HTR-8/SVneo (cell line): ENCODE data around the gene PPTC7.
"Not testable (repeated sequence)": the region's sequence is repeated elsewhere in the genome, so short reads cannot be mapped to it uniquely, and the experiment has no call there.

ENCODE experiments used
- DNase-seq: peaks from one replicate; pipeline ENCODE4 v3.0.0; 2011; ENCODE audit warnings: low spot score, mixed read lengths; ENCODE audit not compliant: insufficient read length
- FAIRE-seq: peaks from 2 replicates; lab custom pipeline; 2011; peaks lifted over from hg19 to GRCh38; lab: Jason Lieb, UNC

PPTC7 gene

DNA sequence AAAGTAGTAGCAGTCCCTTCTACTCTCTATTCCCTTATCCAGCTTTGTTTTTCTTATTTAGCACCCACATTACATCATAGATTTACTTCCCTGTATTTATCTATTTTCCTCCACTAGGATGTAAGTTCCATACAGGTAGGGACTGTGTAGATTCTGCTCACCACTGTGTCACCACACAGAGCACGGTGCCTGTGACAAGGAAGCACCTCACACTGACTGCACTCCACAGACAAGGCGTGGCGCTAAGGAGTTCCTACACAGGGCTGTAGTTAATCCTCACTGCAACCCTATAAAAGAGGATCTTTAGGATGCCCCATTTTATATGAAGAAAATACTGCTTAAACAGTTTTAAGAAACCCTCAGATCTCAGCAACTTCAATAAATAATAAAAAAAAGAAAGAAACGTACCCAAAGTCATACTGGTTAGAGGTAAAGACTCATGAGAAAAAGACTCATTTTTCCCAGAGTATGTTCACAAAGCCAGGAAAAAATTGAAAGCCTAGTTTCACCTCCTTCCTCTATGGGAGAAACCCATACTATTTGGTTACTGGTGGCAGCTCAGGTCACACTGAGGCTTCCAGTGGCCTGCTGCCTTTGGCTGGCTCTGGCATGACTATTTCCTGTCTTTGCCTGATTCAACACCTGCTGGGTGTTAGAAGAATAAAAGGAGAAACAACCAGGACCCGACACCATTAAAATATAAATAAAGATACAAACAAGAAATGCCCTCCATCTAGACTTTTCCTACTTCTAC lies 44.1 kb downstream of the PPTC7 start:
- no peak for FAIRE-seq
- DNase-seq, result no peak

DNA sequence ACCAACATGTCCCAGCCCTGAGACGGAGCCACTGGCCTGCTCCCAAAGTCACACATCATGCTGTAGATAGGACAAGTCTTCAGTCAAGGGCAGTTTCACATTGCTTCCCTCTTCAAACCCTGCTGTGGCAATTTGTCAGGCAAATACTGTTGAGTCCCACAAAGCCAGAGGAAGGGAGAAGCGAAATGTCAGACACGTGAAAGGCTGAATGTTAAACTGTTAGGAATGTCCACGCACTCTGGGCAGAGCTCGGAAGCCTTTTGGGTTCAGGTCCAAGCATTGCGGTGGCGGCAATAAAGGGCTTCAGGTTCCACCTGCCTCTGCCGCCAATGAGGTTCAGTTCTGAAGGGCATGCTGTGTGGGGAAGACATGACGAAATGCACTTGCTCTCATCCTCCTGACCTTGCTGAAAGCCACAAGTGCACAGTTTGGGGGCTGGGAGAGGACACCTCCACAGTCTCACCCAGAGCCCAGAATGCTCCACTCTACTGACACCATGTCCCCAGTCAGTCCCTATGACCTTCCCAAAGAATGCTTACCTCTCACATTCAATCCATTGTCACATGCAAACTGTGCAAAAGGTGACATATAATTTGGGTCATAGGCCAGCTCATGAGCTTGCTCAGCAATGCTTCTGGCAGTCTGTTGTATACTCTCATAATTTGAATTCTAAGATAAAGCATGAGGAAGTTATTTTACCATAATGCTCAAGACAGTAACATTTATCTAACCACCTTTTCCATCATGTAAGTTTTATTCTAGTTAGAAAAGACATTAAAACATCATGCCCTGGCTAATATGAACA lies 45.3 kb downstream of the PPTC7 start:
- DNase-seq (no peak), FAIRE-seq (no peak)

DNA sequence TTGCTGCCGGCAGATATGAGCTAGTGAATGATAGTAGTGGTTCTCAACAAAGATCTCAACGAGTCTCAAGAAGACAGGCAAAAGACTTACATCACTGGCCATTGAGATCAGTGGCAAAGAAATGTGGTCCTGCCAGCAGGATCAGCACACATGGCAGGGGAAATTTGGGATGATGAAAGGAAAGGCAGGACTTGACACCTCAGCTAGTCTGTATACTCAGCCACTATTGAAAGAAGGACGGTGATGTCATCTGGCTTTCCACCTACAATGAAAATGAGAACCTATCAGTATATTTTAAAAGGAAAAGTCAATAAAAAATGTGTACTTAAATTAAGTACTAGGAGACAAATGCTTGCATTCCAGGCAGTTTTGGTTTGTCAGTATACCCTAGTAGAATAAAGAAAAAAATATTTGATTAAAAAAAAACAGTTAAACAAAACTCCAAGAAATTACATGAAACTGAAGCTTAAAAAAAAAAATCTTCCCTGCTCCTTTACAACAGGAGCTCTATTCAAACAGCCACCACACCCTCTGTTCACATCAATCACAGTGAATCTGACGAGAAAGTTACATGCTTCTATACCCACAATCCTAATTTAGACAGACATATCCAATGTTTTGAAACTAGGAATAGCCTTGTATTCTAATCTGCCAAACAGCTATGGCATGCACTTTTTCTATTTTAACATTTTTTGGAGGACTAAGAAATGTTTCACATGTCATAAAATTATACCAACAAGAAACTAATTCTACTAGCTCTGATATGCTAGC lies 46.1 kb downstream of the PPTC7 start:
- no peak for FAIRE-seq

DNA sequence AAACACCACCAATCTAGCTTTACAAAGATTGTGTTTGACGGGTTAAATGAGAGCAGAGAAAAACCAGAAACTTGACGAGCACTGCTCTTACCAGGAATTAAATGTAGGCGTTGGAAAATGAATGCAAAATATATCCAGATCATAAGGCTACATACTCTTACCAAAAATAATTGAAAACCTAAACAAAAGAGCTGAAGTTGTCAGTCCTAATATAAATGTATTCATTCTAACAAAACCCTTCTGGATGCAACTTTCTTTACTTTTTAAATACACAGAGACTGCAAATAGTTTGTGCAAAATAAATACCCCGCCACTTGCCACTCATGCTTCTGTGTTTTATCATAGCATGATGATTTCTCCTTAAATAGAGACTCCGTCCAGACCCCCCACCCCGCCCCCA lies 48.3 kb downstream of the PPTC7 start:
- FAIRE-seq (no peak), DNase-seq (no peak)

More for the DNA sequence above, 46.1 kb downstream of the PPTC7 start:
- DNase-seq, result no peak

DNA sequence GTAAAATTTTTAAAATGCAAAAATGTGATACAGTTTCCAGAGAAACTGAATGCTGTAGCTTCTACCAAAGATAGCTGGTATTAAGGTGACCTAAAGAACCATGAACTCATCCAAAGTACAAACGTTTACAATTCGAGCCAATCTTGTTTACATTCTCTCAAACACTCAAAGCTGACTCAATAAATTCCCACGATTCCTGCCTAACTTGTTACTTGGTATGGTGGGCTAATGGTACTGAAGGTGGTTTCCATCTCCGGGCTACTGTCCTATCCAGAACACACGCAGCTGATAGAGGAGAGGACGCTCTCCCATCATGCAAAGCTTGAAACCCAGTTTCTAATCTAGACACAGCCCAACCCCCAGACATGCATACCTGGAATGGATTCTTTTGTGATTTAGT lies 49.5 kb downstream of the PPTC7 start:
- FAIRE-seq, result no peak
- no peak for DNase-seq

DNA sequence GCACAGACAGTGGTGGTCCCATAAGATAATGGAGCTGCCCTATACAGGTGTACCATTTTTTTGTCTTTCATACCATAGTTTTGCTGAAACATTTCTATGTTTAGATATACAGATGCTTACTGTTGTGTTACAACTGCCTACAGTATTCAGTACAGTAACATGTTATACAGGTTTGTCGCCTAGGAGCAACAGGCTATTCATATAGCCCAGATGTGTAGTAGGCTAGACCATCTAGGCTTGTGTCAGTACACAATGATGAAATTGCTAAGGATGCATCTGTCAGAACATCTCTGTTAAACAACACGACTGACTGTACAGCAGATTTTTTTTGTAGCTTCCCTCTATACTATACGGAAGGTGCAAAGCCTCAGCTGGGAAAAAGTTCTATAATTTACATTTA lies 50.5 kb downstream of the PPTC7 start:
- DNase-seq (no peak), FAIRE-seq (no peak)

DNA sequence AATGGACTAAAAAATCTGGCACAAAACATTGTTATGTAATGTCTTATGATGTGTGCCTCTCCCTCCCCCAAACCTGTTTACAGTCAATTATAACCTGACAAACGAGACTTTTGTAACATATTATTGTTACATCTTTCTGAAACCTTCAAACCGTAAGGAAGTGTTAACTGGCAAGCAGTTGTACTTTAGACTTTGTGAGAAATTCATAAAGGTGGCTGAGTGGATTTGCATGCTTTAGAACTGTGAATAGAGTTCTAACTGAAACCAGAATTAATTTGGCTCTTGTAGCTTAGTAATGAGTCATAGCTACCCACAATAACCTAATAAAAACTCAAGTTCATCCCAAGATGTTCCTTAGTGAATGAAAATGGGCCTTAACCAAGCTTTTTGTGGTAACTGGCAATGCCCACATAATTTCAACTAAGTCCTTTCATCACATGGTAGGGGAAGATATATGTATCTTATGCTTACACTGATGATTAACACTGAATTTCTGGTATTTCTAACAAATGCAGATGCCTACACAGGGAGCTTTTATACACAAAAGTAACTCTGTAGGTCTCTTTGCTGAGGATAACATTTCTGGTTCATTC lies 51.3 kb downstream of the PPTC7 start:
- no peak for FAIRE-seq
- no peak for DNase-seq

DNA sequence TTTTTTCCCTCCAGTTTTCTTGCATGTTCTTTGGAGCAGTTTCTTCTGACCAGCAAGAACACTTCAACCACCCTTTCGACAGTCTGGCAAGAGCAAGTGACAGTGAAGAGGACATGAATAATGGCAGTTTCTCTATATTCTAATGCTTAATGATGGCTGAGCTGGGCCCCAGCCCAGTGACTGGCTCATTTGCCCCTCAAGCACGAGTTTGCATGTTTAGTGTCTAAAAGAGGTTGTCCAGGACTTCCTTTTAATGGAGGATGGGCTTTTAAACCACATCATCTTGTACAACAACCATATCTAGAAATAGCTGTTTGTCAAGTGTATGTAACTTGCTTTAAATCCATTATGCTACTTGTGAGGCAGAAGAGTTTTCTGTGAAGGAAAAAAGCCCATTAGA lies 52.6 kb downstream of the PPTC7 start:
- DNase-seq, result no peak

DNA sequence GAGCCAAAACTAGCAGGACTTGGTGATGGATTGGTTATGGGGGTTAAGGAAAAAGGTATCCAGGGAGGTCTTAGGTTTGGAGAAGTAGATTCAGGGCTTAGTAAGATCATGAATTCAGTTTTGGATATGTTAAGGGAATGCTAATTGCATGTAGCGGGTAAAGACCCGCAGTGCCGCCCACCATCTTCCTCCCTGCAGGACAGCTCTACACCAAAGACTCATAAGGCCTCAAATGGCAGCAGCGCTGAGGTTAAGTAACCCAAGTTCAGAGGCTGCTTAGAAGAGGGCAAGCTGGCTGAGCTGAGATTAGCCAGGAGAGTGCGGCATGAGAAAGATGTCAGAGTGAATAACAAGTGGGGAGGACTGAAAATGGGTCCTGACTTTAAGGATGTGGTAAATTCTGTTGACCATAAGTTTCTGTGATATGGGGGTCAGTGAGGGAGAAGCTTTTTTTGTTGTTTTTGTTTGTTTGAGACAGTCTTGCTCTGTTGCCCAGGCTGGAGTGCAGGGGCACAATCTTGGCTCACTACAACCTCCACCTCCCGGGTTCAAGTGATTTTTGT lies 54.8 kb downstream of the PPTC7 start:
- FAIRE-seq, result no peak

More for the DNA sequence above, 52.6 kb downstream of the PPTC7 start:
- no peak for FAIRE-seq

DNA sequence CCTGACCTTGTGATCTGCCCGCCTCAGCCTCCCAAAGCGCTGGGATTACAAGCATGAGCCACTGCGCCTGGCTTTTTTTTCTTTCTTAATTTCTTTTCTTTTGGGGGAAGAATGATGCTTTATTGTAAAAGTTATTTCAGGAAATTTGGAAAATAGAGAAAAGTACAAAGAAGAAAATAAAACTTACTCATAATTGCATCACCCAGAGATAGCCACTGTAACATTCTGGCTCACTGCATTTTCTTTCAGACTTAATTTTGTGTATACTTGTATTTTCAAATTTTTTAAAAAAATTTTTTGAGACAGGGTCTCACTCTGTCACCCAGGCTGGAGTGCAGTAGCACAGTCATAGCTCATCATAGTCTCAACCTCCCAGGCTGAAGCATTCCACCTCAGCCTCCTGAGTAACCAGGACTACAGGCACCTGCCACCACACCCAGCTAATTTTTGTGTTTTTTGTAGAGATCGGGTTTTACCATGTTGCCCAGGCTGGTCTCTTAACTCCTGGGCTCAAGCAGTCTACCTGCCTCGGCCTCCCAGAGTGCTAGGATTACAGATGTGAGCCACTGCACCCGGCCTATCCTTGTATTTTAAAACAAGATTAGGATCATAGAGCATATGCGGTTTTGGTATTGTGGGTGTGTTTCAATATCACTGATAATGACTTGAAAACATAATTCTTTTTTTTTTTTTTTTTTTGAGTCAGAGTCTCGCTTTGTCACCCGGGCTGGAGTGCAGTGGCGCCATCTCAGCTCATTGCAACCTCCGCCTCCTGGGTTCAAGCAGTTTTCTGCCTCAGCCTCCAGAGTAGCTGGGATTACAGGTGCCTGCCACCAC lies 62.0 kb downstream of the PPTC7 start:
- not testable (repeated sequence) for DNase-seq, FAIRE-seq

More for the DNA sequence above, 54.8 kb downstream of the PPTC7 start:
- no peak for DNase-seq

DNA sequence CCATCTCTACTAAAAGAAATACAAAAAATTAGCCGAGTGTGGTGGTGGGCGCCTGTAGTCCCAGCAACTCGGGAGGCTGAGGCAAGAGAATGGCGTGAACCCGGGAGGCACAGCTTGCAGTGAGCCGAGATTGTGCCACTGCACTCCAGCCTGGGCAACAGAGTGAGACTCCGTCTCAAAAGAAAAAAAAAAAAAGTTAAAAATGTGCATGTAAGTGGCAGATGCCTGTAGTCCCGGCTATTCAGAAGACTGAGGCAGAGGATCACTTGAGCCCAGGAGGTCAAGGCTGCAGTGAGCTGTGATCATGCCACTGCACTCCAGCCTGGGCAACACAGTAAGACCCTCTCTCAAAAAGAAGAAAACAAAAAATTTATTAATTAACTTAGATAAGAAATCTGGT lies 65.1 kb downstream of the PPTC7 start:
- not testable (repeated sequence) for FAIRE-seq, DNase-seq

DNA sequence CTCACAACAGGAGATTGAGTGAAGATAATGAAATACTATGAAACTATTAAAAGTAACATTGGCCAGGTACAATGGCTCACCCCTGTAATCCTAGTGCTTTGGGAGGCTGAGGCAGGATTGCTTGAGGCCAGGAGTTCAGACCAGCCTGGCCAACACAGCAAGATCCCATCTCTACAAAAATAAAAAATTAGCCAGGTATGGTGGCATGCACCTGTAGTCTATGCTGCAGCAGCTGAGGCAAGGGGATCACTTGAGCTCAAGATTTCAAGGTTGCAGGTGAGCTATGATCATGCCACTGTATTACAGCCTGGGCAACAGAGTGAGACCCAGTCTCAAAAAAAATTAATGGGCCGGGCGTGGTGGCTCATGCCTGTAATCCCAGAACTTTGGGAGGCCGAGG lies 66.1 kb downstream of the PPTC7 start:
- FAIRE-seq, result no peak

DNA sequence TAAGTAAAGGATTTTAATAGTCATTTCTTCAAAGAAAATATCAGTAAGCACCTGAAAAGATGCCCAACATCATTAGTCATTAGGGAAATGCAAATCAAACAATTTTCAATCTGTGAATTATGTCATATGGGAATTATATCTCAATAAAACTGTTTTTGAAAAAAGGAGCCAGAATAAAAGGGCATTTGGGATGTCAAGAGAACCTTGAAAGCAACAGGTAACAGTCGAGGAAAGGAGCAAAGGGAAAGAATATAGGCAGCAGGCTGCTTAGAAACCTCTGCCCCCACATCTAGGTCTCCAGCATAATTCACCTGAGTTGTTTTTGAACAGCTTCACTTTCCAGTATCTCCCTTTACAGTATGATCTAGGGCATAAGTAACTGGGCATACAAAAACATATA lies 68.8 kb downstream of the PPTC7 start:
- no peak for DNase-seq
- no peak for FAIRE-seq

More for the DNA sequence above, 66.1 kb downstream of the PPTC7 start:
- DNase-seq, result no peak

DNA sequence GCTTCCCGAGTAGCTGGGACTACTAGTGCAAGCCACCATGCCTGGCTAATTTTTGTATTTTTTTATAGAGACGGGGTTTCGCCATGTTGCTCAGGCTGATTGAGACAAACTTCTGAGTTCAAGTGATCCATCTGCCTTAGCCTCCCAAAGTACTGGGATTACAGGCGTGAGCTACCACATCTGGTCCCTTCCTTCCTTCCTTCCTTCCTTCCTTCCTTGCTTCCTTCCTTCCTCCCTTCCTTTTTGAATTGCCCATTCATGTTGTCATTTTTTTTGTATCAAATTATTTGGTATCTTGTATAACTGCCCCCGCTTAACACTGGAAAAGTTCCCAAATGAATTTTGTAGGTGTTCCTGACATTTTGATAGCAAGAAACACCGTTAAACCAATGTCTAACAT lies 69.3 kb downstream of the PPTC7 start:
- FAIRE-seq (no peak), DNase-seq (no peak)

DNA sequence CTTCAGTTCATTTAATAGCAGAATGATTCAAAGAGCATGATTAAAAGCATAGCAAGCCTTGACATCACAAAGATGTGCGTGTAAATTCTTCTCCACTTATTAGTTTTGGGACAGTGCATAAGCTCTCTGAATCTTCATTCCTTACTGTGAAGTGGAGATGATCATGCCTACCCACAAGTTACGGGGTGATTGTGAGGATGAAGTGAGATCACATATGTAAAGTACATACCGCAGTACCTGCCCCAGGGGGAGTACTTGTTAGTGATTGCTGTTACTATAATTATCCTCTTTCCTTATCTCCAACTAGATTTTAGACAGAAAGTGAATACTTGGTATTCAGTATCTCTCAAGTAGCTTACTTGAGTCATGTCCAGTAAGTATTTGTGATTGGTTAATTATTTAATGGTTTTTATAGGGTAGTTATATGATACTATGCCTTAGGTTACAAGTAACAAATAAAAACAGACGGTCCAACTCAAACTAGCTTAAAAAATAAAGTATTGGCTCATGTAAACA lies 75.0 kb downstream of the PPTC7 start:
- no peak for FAIRE-seq
- DNase-seq, result no peak

DNA sequence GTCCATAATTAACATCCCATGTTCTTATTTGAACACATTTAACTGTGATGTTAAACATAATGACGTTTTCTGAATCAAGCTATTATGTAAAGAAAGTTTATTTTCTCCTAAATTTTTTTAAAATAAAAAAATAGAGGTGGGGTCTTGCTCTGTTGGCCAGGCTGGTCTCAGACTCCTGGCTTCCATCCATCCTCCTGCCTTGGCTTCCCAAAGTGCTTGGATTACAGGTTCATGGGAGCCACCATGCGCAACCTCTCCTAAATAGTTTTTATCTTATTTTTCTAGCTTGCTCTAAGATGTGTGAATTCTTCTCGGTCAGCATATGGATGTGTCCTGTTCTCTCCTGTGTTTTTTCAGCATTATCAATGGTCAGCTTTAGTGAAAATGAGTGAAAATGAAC lies 77.8 kb downstream of the PPTC7 start:
- FAIRE-seq (no peak), DNase-seq (no peak)

DNA sequence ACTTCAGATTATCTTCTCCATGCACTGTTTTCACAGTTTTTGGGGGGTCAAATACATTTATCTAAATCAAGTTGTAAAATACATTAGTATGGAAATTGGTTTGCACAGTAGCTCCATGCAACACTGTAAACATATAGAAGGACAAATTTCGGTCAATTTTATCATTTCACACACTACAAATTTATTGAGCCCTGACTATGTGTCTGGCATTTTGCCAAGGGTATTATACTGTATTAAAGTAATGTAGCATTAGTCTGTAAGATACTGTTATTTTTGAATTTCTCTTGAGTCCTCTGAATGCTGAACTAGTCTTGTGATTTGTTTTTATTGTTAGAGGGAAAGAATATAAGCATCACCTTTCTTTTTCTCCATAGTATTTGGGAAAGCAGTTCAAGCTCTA lies 79.7 kb downstream of the PPTC7 start:
- FAIRE-seq, result no peak

DNA sequence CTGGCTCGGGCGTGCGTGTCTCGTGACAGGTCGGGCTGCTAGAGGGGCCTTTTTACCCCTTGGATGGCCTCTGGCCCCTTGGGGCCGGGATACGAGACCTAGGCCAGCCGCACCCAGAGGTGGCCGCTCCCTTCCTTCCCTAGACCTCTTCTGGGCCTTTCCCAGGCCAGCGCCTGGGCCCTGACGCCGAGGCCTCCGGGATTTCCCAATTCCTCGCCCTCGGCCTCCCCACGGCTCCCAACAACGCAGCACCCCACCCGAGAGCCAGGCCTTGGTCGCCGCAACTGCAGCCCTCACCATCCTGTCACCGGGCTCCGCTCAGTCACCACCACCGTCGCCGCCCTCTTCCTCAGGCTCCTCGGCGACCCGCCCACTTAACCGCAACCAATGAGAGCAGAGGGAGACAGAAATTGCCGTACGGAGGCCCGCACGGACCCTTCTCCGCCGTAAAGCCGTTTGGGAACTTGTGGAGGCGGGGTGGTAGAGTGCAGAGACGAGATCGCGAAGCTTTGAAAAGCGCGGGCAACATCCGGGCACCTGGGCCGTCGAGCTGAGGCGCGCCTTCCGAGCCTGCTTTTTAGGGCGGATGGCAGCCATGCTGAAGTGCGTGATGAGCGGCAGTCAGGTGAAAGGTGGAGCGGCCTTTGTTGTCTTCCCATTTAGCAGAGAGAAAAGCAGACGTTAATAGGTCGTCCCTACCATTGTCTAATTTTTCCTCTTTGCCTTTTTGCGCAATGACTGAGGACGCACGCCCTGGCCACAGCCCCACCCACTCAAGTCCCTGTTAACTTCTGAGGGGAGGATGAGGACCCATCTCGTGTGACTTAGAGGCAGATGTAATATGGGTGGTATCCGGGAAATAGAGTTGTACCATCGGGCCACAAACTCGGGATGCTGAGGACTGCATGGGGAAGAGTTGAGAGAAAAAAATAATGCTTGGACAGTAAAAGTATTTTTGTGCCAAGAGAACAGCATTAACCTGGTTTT lies 81.1 kb downstream of the PPTC7 start, which contains the start of the genes RAD9B and VPS29:
Gene RAD9B (plus strand): TSS at position 580 of the 987 bp plus-strand sequence. CDS start 7 bp downstream, at position 587.
Gene VPS29 (minus strand): TSS at position 360 of the 987 bp plus-strand sequence. CDS start 60 bp downstream, at position 300.
- FAIRE-seq (peak; percentile 83), DNase-seq (peak; percentile 92)

More for the DNA sequence above, 79.7 kb downstream of the PPTC7 start:
- DNase-seq, result no peak
